ENCODE results near the gene VDAC1.

Gene VDAC1

DNA sequence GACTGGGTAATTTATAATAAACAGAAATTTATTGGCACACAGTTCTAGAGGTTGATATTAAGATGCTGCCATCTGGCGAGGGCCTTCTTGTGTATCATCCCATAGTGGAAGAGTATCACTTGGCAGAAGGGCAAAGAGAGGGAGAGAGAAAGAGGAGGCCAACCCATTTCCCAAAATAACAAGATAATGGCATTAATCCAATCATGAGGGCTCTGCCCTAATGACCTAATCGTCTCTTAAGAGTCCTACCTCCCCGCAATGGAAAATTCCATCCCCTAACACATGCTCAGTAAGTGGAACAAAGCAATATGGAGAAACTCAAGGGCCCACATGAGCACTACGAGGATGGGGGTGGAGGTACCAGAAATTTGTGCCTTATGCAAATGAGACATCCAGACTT, 17.6 kb upstream of the VDAC1 start:
- DNase-seq = no peak

- no peak for DNase-seq
These were observed 15.4 kb upstream of the VDAC1 start for GRCh38 chr5:134020188-134020587.

- no peak for DNase-seq
These were observed 14.9 kb upstream of the VDAC1 start for GRCh38 chr5:134019636-134020035.

DNA sequence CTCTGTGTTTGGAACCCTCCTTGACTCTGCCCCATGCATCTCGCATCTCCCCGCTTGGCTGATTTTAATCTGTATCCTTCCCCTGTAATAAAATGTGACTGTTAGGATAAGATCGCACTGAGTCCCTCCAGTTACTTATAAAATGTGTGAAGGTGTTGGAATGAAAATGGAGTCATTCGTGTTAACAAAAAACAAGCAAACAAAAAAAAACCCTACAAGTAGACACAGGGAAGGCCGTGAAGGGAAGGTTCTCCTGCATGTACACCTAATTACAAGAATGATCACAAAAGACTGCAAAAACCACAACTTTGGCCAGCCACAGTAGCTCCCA, 14.2 kb upstream of the VDAC1 start:
- DNase-seq = no peak

DNA sequence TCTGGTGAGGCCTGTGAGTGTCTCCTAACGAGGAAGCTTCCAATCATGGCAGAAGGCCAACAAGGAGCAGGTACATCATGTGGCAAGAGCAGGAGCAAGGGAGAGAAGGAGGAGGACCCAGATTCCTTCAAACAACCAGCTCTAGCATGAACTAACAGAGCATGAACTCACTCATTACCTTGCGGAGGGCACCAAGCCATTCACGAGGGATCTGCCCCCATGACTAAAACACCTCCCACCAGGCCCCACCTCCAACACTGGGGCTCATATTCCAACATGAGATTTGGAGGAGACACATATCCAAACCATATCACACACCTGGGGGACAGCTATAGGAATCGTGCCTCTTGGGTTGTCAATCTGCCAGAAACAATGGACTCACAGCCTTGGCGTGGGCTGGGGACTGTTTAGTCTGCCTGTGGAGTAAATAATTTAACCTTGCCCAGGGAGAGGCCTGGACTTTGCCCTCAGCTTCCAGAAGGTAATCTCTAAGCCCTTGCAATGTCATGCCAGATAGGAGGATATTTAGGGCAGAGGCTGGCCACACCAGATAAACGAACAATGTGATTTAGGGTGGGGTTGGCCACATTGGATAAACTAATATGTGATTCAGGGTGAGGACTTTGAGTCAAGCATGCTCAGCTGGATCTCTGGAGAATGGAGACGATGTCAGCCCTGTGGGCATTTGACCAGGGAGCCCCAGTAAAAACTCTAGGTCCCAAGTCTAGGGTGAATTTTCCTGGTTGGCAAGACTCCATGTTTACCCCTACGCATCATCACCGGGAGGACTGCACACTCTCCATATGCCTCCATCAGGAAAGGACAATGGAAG, 13.6 kb upstream of the VDAC1 start:
- DNase-seq = no peak

DNA sequence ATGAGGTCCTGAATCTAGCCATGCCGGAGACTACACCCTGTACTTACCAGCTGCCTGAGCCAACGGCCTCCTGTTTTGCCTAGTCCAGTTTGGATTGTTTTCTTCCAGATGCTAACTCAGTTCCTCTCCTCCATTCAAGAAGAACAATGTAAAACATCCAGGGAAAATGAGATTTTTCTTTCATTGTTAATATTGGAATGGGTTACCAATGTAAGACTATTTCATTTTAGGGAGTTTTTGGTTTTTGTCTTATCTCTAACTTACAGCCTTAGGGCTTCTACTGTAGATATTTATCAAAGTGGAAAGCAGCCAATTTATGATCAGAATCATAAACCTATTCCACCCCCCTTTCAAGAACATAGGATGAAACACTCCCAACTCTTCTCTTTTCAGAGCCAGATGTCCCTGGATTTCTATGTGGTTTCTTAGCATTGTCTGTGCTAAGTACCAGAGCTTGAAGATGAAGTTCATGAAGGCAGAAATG, 3.5 kb upstream of the VDAC1 start:
- no peak for DNase-seq

DNA sequence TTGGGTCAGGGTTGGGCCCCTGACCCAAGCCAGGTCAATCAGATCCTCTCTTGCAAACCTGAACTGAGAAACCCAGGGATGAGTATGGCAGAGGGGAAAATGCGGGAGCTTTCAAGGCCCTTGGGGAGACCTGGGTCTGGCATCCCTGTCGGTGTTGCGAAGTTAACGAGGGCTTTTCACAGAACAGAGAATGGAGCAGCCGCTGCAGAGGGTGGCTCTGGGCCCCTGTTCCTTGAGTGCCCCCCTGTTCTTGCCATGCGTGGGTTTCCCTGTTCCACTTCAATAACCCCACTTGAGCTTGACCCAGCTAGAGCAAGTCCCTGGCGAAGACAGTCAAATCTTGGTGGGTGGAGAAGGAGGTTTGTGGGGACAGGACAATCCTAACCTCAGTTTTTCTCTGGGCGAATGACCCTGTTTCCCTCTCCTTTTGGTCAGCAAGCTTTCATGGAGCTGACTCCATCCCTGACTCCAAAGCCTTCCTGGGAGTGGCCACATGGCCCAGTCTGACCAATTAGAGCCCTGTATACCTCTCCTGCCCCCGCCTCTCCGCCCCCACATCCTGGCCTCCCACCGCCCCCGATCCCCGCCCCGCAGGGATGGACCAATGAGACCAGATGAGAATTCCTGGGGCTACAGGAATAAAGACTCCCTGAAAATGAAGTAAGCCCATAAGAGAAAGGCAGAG, 2.9 kb upstream of the VDAC1 start:
- DNase-seq = no peak

- DNase-seq = no peak
These were observed 1.3 kb upstream of the VDAC1 start for GRCh38 chr5:134006115-134006514.

GRCh38 chr5:134005417-134006061, 764 bp upstream of the VDAC1 start:
- DNase-seq = no peak

- peak; percentile 51 for DNase-seq
These were observed 754 bp downstream of the VDAC1 start for GRCh38 chr5:134003817-134004625.

GRCh38 chr5:134003064-134003816, 1.5 kb downstream of the VDAC1 start:
- DNase-seq = peak; percentile 32

DNA sequence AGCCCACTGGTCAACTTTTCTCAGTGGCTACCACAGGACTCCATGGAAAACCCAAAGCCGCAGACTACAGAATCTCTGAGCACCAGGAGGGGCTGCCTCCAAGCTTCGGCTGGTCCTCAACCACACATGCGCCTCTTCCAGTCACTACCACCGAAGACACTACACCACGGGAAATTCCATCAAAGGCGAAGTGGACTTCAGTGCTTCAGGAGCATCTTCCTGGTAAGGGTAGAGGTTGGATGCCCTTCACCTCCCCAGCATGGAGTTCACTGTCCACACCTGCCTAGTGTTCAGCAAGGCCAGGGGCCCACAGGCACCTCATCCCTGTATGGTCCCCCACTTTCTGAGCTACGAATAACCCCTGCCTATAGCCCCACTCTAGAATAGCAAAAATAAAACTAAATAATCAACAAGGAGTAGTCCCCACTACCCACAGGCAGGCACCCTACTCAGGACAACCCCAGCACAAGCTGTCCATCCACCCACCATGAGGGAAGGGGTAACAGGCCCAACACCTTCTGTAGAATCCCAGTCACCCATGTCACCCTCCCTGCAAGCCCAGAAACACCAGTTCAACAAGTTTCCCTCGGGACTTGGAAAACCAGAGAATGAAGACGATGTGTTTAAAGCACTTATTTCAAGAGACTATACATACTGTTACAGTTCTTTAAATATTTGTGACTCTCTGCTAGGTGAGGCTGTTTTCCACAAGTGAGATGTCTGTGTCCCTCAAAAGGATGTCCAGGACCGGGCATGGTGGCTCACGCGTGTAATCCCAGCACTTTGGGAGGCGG, 2.6 kb downstream of the VDAC1 start:
- no peak for DNase-seq

- no peak for DNase-seq
These were observed 3.9 kb downstream of the VDAC1 start for GRCh38 chr5:134000696-134001453.

DNA sequence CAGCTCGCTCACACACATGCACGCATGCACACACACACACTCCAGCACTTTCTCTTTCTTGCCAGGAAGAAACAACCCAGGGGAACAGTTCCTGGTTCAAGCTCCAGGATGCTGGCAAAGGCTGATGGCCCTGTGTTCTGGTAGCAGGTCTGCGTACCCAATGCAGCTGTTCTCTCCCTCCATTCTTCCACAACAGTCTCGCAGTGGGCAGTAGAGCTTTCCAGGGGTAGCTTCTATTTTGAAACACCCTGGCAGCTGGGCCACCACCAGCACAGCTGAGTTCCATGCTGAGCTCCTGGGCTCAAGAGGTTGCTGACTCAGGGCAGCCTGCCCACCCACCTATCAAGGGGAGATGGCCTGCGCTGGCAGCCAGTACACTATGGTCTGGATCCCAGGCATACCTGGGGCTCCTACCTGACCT, 4.7 kb downstream of the VDAC1 start:
- DNase-seq = no peak

GRCh38 chr5:133998807-133999206, 6.0 kb downstream of the VDAC1 start:
- no peak for DNase-seq

GRCh38 chr5:133998042-133998441, 6.7 kb downstream of the VDAC1 start:
- no peak for DNase-seq

GRCh38 chr5:133996683-133997252, 8.0 kb downstream of the VDAC1 start:
- no peak for DNase-seq

DNA sequence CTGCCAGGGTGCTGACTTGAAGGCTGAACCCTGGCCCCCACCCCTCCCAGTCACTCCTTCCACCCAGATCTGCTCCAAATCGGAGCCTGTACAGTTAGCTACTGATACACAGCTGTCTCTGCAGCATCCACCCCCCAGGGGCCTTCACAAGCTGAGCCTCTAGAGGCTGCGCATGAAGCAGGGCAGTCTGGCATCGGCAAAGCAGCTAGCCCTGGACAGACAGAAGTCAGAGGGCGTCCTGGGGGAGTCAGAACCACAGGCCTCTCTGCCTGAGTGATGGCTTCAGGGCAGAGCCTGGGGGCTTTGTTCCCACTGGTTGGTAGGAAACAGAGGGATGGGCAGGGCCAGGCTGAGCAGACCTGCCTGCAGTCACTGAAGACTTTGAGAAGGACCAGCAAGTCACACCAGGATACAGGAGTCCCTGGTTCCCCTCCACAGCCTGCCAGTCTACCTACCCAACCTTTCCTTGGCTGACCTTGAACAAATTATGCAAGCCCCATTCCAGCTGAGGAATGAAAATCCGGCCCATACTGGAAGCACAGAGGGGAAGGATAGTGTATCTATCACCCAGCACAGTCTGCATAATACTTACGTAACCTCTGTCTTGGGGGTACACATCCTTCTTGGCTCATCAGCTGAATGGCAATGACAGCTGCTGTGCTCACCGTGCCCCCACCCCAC, 8.8 kb downstream of the VDAC1 start:
- DNase-seq = no peak

- DNase-seq = no peak
These were observed 9.4 kb downstream of the VDAC1 start for GRCh38 chr5:133995341-133995740.

DNA sequence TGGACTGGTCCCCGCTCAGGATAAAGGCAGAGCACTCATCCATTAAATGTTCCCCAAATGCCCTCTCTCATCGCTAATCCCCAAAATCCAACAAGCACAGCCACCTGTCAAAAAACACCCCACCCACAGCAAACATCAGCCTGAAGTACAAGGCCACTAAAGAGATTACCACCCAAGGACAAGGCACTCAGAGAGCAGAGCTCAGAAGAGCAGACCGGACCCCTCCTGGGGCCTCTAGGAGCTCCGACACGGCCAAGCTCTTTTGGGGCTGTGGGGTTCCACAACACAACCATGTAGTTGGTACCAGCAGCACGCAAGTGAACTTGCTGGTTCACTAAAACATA, 9.8 kb downstream of the VDAC1 start:
- no peak for DNase-seq

Data from activated CD8-positive, alpha-beta memory T cell treated with anti-CD3 and anti-CD28 coated beads, Interleukin-2, amount 50 U/mL, for 4 hours (primary cell).